Fibroblast of skin of back (primary cell): Measurements from ENCODE around the gene NDUFS7.
"Not testable (repeated sequence)": the region's sequence is repeated elsewhere in the genome, so short reads cannot be mapped to it uniquely, and the experiment has no call there.

Experiments used
- DNase-seq: peaks from one replicate; pipeline ENCODE4 v3.0.0-alpha.2; 2013

The NDUFS7 gene

GRCh38 chr19:1418951-1419738 is 35.4 kb downstream of the NDUFS7 start:
- DNase-seq: no peak

DNA sequence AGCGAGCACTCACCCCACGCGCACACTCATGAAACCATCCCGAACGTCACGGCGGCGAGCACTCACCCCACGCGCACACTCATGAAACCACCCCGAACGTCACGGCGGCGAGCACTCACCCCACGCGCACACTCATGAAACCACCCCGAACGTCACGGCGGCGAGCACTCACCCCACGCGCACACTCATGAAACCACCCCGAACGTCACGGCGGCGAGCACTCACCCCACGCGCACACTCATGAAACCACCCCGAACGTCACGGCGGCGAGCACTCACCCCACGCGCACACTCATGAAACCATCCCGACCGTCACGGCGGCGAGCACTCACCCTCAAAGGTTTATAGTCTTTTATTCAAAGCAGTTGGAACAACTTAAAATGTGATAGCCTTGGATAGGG is 36.4 kb downstream of the NDUFS7 start:
- not testable (repeated sequence) for DNase-seq

- no peak for DNase-seq
Measured at GRCh38 chr19:1420590-1420989, 36.9 kb downstream of the NDUFS7 start.

GRCh38 chr19:1421218-1421957 is 37.7 kb downstream of the NDUFS7 start:
- no peak for DNase-seq

GRCh38 chr19:1421958-1422305 is 38.2 kb downstream of the NDUFS7 start:
- no peak for DNase-seq

DNA sequence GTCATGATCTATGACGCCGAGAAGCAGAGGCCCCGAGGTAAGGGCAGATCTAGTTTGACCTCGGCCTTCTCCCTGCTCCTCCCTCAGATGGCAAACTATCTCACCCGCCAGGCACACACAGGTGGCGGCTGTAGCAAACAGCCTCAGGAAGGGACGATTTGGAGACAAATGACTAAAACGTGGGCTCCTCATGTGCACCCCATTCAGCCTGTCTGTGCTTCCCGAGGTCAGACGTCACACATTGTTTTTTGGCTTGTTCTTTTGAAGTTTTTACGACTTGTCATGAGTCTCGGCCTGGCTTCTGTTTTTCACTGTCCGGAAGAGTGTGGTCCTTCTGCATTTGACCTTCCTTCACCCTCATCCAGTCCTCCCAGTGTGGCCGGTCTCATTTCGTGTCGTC is 38.7 kb downstream of the NDUFS7 start:
- DNase-seq: no peak

DNA sequence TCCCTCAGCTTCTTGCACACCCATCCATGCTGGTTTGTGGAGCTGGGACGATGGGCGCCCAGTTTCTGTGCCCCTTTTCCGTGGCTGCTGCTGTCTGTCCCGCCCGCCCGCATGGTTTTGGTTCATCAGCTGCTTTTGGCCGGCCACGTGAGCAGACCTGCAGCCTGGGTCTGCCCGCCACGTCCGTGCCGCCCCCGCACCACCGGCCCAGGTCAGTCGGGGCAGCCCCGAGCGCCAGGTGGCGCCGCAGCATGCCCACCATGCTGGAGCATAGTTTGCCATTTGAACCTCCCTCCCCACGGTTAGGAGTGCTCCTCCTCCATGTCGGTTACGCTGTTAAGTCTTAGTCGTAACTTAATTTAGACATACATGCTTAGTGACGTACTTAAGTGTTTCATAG is 39.2 kb downstream of the NDUFS7 start:
- no peak for DNase-seq

DNA sequence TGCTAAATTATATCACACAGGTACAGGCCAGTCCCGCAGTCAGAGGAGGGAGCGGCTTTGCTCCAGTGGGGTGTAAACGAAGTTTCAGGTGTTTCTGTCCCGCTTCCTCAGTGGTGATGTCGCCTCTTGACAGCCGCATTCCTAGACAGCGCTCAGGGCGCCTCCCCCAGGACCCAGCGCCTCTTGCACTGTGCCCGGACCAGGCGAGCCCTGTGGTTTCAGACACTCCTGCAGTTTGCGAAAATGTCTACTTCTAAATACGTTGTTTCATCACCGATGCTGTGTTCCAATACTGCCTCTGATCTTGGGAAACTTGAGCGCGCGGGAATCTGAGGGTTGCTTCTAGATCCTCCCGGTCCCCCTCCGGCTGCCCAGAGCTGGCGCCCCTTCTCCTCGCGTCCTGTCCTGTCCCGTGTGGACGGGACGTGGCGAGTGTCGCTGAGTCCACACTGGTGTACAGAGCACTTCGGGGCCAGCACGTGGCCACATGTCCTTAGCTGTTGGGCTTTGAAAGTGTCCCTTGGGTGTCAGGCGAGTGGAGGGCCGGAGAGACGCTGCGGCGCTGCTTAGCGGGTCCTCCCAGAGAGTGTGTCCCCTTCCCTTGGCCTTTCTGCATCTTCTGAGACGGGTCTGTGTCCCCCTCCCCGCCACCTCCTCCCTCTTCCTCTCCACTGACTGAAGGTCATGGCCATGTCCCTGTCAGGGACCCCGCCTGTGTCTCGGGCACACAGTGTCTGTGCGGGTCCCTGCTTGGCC is 39.9 kb downstream of the NDUFS7 start:
- no peak for DNase-seq

DNA sequence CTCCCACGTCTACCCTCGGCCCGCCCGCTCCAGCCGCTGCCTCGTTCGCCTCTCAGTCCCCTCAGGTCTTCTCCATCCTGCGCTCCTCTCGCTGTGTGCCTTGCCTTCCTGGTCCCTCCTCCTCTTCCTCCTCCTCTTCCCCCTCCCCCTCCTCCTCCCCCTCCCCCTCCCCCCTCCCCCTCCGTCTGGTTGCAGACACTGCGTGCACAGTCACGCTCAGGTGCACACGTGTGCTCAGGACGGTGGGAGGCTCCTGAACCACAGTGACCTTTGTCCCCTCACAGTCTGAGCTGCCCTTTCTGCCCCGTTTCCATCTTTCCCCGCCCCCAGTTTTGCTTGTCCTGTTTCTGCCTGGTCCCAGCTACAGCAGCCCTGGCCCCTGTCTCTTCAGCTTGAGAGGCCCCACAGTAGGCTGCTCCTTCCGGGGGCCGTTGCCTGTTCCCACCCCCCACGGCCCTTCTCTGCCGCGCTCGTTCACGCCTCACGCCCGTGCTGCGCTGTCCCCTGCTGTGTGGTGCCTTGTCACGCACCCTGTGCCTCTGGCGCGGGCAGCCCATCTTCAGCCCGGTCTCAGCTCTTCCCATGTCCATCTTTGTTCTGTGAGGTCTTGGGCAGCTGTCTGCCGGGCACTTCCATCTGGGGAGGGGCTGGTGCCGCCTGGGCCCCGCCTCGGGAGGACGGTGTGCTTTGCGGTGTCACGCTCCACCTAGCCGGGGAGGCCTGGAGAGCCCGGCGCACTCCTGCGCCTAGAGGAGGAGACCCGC is 40.7 kb downstream of the NDUFS7 start:
- no peak for DNase-seq

- DNase-seq: no peak
Measured at GRCh38 chr19:1425102-1425837, 41.6 kb downstream of the NDUFS7 start.

GRCh38 chr19:1425902-1426301 is 42.2 kb downstream of the NDUFS7 start:
- no peak for DNase-seq

DNA sequence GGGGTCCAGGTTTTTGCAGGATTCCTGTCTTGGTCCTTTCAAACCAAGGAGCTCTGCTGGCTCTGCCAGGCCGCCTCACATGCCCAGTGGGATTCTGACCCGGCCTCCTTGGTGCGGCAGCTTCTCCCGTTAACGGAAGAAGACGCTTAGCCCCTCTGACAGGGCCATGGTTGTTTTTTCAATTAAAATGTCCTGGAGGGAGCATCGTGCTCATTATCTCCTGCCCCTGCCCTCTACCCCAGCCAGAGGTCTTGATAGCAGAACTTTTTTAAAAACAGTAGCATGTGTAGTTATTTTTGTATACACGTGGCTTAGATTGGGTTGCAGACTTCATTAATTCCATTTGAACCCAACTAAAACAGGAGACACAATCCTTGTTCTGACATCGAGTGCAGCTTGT is 43.0 kb downstream of the NDUFS7 start:
- no peak for DNase-seq

GRCh38 chr19:1427221-1427920 is 43.7 kb downstream of the NDUFS7 start:
- no peak for DNase-seq

DNA sequence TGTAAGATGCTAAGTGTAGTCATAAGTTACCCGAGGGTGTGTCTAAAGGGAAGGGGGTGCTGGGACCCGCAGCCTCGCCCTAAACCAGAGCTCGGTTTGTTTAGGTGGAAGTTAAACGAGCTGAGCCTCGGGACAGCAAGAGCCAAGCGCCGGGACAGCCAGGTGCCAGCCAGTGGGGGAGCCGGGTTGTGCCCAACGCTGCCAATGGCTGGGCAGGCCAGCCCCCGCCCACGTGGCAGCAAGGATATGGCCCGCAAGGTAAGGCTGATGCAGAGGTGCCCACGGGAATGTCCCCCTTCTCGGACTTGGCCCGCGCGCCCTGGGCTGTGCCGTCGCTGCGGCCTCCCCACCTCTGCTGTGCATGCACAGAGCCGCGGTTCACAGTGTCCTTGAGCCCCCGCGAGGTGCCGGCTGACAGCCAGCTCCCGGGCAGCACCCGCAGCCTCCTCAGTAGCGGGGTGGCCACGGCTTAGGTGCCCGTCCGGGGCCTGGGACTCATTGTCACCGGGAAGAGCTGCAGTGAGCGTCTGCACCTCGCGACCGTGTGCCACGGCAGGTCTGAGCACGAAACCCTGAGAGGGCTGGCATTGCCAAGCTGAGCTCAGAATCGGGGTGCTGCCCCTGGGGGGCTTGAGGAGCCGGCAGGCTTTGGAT is 45.2 kb downstream of the NDUFS7 start:
- DNase-seq: no peak

DNA sequence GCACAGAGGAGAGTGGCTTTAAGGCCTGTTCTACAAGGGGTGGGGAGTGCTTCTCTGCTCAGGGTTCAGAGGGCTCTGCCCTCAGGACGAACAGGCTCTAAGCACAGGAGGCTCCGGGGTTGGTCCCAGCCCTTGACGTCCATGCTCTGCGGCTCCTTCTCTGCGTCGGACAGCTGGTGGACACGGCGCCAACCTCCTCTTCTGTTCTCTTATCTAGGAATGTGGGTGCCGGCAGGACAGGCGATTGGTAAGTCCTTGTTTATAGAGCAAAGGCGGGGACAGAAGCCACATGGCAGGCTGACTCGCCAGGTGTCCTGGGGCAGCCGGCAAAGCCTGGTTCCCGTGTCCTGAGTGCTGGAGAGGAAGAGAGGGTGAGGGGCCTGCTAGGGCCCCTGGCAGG is 46.0 kb downstream of the NDUFS7 start:
- no peak for DNase-seq

DNA sequence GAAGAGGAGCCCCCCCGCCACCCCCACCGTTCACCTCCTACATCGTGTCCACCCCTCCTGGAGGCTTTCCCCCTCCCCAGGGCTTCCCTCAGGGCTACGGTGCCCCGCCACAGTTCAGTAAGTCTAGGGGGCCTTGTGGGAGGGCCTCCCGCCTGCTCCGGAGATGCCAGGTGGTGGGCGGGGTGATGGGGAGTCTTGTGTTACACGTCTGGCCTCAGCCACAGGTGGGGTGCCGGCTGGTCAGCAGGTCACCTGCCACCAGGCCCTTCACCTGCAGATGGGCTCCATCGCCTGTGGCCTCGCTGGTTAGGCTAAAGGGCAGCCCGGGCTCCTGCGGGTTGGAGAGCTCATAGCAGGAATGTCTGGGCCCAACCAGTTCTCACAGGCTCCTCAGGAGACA is 46.5 kb downstream of the NDUFS7 start:
- DNase-seq: no peak

DNA sequence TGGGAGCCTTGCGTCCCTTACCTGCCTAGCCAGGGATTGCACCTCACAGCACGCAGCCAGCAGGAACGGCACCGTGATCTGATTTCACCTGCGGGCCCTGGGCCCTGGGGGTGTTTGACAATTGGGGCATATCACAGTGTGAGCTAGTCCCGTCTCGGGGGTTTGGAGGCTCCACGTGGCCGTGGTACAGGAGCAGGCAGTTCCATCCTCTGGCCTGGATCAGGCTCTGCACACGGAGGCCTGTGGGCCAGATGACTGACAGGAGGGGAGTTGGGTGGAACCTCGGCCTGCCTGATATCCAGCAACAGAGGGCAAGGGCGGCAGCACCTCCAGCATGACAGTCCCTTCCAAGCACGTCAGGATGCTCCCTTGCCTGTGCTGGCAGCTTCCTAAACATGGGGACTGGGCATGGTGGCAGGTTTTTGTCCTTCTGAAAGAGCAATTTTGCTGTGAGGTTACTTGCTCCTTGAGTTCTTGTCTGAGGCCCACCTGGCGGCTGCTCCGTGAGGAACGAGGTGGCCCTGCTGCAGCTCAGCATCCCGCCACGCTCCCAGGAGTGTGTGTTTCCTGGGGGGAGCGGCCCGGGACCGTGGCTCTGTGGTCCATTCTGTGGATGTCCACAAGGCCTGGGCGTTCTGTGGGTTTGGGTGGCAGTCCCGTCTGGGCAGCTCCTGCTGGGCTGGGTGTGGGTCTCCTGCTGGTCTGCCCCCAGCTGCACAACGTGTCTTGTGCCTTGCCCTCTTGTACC is 48.2 kb downstream of the NDUFS7 start:
- no peak for DNase-seq

DNA sequence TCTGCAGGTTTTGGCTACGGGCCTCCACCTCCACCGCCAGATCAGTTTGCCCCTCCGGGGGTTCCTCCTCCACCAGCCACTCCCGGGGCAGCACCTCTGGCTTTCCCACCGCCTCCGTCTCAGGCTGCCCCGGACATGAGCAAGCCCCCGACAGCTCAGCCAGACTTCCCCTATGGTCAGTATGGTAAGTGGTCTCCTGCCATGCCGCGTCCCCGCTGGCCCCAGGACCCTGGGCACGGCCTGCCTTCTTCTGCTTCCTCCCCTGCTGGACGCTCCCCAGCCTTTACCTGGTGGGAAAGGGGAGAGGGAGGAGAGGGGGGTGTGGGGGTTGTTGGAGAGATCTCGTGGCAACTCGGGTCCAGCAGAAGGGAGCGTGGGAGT is 48.8 kb downstream of the NDUFS7 start:
- DNase-seq: no peak

- no peak for DNase-seq
Measured at GRCh38 chr19:1433119-1434039, 49.7 kb downstream of the NDUFS7 start.
